A673 (cell line): ENCODE measurements around the gene ITPR1.

Experiments
- CTCF ChIP-seq: fragments of 300-800, 200-600 bp; sonication (generic); conservative IDR thresholded peaks from 2 replicates; pipeline ENCODE4 v1.5.1; 2017; ENCODE audit warnings: low read depth, mild to moderate bottlenecking, antibody characterized with exemption, low read length, moderate library complexity, mixed read lengths
- EZH2 ChIP-seq: fragments of 200-600 bp; sonication (generic); IDR thresholded peaks from 2 replicates; pipeline ENCODE4 v1.6.1; 2017; ENCODE audit warnings: borderline replicate concordance, low read depth, mild to moderate bottlenecking, mixed read lengths, antibody characterized with exemption, low read length; ENCODE audit not compliant: poor library complexity, severe bottlenecking

- TF ChIP-seq CTCF (no peak), EZH2 (no peak)
Measured at GRCh38 chr3:4845882-4846281, 352.7 kb downstream of the ITPR1 start.
